Muscle of leg (tissue), 11 donors: ENCODE measurements around the gene PLCB1. TPM values are rescaled to one million over a fixed set of nuclear protein-coding genes. Genes with fewer than 3 reads are reported as not detected.

Source experiments
- DNase-seq: peaks from one replicate; pipeline ENCODE4 v3.0.0; 2013
- H3K27ac ChIP-seq: one replicate; pipeline ENCODE4 v1.5.1; 2013; ENCODE audit warnings: mild to moderate bottlenecking, low read length, control low read depth
- H3K27me3 ChIP-seq: one replicate; pipeline ENCODE4 v1.6.1; 2013; ENCODE audit warnings: low read length; ENCODE audit not compliant: control insufficient read depth, insufficient read depth
- H3K36me3 ChIP-seq: one replicate; pipeline ENCODE4 v1.6.1; 2013; ENCODE audit warnings: low read length; ENCODE audit not compliant: control insufficient read depth, insufficient read depth
- H3K4me1 ChIP-seq: one replicate; pipeline ENCODE4 v1.6.1; 2013; ENCODE audit warnings: low read length; ENCODE audit not compliant: control insufficient read depth, insufficient read depth
- H3K4me3 ChIP-seq: one replicate; pipeline ENCODE4 v1.5.1; 2013; ENCODE audit warnings: low read length, control low read depth
- H3K9me3 ChIP-seq: replicated peaks from 2 replicates; pipeline ENCODE4 v1.6.1; 2013; ENCODE audit warnings: low read depth, low read length; ENCODE audit not compliant: control insufficient read depth
- WGBS: methylation state at CpG from one replicate; pipeline ENCODE4 v1.1.5; 2013; ENCODE audit warnings: missing lambda C conversion rate; ENCODE audit not compliant: insufficient coverage; 5-methylcytosine and 5-hydroxymethylcytosine counted together
- polyA plus RNA-seq, 8 donors: library from polyadenylated mRNA; unstranded; fragments of 120-200 nt; gene quantifications; one replicate each; pipeline versions ENCODE4 v1.2.1 to v1.2.3, GENCODE V29; 2013; ENCODE audit warnings: inconsistent platforms in 1 of 8, low replicate concordance in 1 of 8; ENCODE audit not compliant: insufficient read length in 8 of 8, insufficient read depth in 1 of 8
- total RNA-seq: library from RNA; stranded (reverse); fragments of 120-200 nt; gene quantifications from one replicate; pipeline ENCODE4 v1.2.4, GENCODE V29; 2013

The PLCB1 gene
- total and polyA plus RNA-seq, 9 donors = 6.8 to 14.3 (median 9.0) TPM

- Histone ChIP-seq H3K4me3 (no peak overlapping the region), H3K9me3 (no peaks in the 10 kb centered on the region), H3K27ac (no peak overlapping the region), H3K4me1 (no peaks in the 10 kb centered on the region), H3K36me3 (no peaks in the 10 kb centered on the region), H3K27me3 (no peaks in the 10 kb centered on the region)
- no peak for DNase-seq
These were observed 777.5 kb downstream of the PLCB1 start for GRCh38 chr20:8909596-8909995.

GRCh38 chr20:8912096-8912495 lies 780.0 kb downstream of the PLCB1 start:
- H3K27ac ChIP-seq = no peak overlapping the region
- WGBS = no CpG with 5 or more reads among the region's 3 CpGs

GRCh38 chr20:8912731-8913130 lies 780.7 kb downstream of the PLCB1 start:
- Histone ChIP-seq H3K27ac (no peak overlapping the region), H3K4me1 (no peaks in the 10 kb centered on the region), H3K36me3 (no peaks in the 10 kb centered on the region), H3K4me3 (no peak overlapping the region), H3K27me3 (no peaks in the 10 kb centered on the region), H3K9me3 (no peaks in the 10 kb centered on the region)
- no CpG with 5 or more reads among the region's 3 CpGs for WGBS
- no peak for DNase-seq

More at GRCh38 chr20:8912096-8912495, 780.0 kb downstream of the PLCB1 start:
- DNase-seq = no peak
- Histone ChIP-seq H3K27me3 (no peaks in the 10 kb centered on the region), H3K9me3 (no peaks in the 10 kb centered on the region), H3K4me1 (no peaks in the 10 kb centered on the region), H3K36me3 (no peaks in the 10 kb centered on the region), H3K4me3 (no peak overlapping the region)

GRCh38 chr20:8913456-8913855 lies 781.4 kb downstream of the PLCB1 start:
- H3K36me3 ChIP-seq = no peaks in the 10 kb centered on the region
- DNase-seq = no peak
- no peak overlapping the region for H3K4me3 ChIP-seq
- no peaks in the 10 kb centered on the region for H3K4me1 ChIP-seq
- H3K27ac ChIP-seq = no peak overlapping the region
- no peaks in the 10 kb centered on the region for H3K27me3 ChIP-seq
- no peaks in the 10 kb centered on the region for H3K9me3 ChIP-seq

- Histone ChIP-seq H3K9me3 (no peaks in the 10 kb centered on the region), H3K4me1 (no peaks in the 10 kb centered on the region), H3K36me3 (no peaks in the 10 kb centered on the region), H3K27me3 (no peaks in the 10 kb centered on the region), H3K27ac (no peak overlapping the region), H3K4me3 (no peak overlapping the region)
- no peak for DNase-seq
- WGBS = no CpG with 5 or more reads among the region's 1 CpG
These were observed 782.4 kb downstream of the PLCB1 start for GRCh38 chr20:8914421-8914820.

GRCh38 chr20:8917084-8917483 lies 785.0 kb downstream of the PLCB1 start:
- Histone ChIP-seq H3K9me3 (no peaks in the 10 kb centered on the region), H3K27ac (no peak overlapping the region), H3K4me1 (no peaks in the 10 kb centered on the region), H3K36me3 (no peaks in the 10 kb centered on the region), H3K27me3 (no peaks in the 10 kb centered on the region), H3K4me3 (no peak overlapping the region)
- no peak for DNase-seq

GRCh38 chr20:8918145-8918544 lies 786.1 kb downstream of the PLCB1 start:
- no peak overlapping the region for H3K27ac ChIP-seq
- no peak overlapping the region for H3K4me3 ChIP-seq
- whole genome bisulfite sequencing = 67% methylated on average over 1 of the region's 3 CpGs

GRCh38 chr20:8924539-8924938 lies 792.5 kb downstream of the PLCB1 start:
- no CpG with 5 or more reads among the region's 2 CpGs for WGBS
- Histone ChIP-seq H3K4me1 (no peaks in the 10 kb centered on the region), H3K36me3 (no peaks in the 10 kb centered on the region), H3K9me3 (no peaks in the 10 kb centered on the region), H3K4me3 (no peak overlapping the region), H3K27me3 (no peaks in the 10 kb centered on the region), H3K27ac (no peak overlapping the region)
- no peak for DNase-seq

More at GRCh38 chr20:8918145-8918544, 786.1 kb downstream of the PLCB1 start:
- no peaks in the 10 kb centered on the region for H3K9me3 ChIP-seq
- no peak for DNase-seq
- no peaks in the 10 kb centered on the region for H3K4me1 ChIP-seq
- no peaks in the 10 kb centered on the region for H3K36me3 ChIP-seq
- no peaks in the 10 kb centered on the region for H3K27me3 ChIP-seq

- no peak overlapping the region for H3K4me3 ChIP-seq
- H3K27me3 ChIP-seq = no peaks in the 10 kb centered on the region
- no peak overlapping the region for H3K27ac ChIP-seq
- peaks cover 3% of the 10 kb centered on the region for H3K4me1 ChIP-seq
- DNase-seq = peak; percentile 65
- WGBS = no CpG with 5 or more reads among the region's 2 CpGs
- H3K9me3 ChIP-seq = no peaks in the 10 kb centered on the region
- H3K36me3 ChIP-seq = no peaks in the 10 kb centered on the region
These were observed 798.7 kb downstream of the PLCB1 start for GRCh38 chr20:8930726-8931125.

- Histone ChIP-seq H3K9me3 (no peaks in the 10 kb centered on the region), H3K4me3 (no peak overlapping the region), H3K27ac (no peak overlapping the region), H3K4me1 (peaks cover 3% of the 10 kb centered on the region), H3K27me3 (no peaks in the 10 kb centered on the region), H3K36me3 (no peaks in the 10 kb centered on the region)
- no CpG with 5 or more reads among the region's 3 CpGs for WGBS
- DNase-seq = peak; percentile 93
These were observed 800.4 kb downstream of the PLCB1 start for GRCh38 chr20:8932192-8933165.
